IPS-NIHi7 (cell line): ENCODE results near the gene REM2.

Experiments used
- DNase-seq: peaks from one replicate; pipeline ENCODE4 v3.0.0; 2012; ENCODE audit warnings: mixed read lengths; ENCODE audit errors: extremely low spot score

Gene REM2

DNA sequence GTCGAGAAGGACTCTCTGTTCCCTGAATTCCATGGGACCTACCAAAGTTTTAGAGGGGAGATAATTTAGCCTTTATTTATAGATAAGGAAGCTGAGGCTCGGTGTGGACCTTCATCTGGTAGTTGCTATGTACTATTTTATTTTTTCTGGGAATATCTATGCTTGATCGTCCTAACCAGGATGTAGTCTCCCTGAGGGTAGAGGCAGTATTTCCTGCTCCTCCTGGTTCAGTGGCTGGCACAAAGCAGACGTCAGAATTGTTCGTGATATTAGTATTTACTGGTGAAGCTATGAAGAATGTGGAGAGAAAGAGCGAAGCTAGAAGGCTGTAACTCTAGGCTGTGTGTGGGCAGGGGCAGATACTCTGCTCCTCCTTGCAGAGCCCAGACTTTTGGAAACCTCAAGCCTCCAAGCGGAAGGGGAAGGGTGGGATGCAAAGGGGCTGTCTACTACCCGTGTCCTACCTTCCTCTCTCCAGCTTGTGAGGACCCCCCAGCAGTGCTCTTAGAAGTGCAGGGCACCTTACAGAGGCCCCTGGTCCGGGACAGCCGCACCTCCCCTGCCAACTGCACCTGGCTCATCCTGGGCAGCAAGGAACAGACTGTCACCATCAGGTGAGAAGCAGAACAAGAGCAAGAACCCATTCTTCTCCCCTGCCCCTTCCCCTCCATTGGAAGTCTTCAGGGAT lies 10.0 kb upstream of the REM2 start:
- no peak for DNase-seq

DNA sequence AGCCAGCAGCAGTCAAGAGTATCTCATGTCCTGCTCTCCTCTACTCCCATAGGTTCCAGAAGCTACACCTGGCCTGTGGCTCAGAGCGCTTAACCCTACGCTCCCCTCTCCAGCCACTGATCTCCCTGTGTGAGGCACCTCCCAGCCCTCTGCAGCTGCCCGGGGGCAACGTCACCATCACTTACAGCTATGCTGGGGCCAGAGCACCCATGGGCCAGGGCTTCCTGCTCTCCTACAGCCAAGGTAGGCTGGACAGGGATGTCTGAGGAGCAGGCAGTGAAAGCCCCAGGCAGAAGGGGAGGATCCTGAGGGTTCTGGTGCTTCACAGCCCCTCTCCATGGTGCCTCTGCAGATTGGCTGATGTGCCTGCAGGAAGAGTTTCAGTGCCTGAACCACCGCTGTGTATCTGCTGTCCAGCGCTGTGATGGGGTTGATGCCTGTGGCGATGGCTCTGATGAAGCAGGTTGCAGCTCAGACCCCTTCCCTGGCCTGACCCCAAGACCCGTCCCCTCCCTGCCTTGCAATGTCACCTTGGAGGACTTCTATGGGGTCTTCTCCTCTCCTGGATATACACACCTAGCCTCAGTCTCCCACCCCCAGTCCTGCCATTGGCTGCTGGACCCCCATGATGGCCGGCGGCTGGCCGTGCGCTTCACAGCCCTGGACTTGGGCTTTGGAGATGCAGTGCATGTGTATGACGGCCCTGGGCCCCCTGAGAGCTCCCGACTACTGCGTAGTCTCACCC lies 7.8 kb upstream of the REM2 start:
- DNase-seq, result no peak

DNA sequence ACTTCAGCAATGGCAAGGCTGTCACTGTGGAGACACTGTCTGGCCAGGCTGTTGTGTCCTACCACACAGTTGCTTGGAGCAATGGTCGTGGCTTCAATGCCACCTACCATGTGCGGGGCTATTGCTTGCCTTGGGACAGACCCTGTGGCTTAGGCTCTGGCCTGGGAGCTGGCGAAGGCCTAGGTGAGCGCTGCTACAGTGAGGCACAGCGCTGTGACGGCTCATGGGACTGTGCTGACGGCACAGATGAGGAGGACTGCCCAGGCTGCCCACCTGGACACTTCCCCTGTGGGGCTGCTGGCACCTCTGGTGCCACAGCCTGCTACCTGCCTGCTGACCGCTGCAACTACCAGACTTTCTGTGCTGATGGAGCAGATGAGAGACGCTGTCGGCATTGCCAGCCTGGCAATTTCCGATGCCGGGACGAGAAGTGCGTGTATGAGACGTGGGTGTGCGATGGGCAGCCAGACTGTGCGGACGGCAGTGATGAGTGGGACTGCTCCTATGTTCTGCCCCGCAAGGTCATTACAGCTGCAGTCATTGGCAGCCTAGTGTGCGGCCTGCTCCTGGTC lies 7.2 kb upstream of the REM2 start:
- no peak for DNase-seq

DNA sequence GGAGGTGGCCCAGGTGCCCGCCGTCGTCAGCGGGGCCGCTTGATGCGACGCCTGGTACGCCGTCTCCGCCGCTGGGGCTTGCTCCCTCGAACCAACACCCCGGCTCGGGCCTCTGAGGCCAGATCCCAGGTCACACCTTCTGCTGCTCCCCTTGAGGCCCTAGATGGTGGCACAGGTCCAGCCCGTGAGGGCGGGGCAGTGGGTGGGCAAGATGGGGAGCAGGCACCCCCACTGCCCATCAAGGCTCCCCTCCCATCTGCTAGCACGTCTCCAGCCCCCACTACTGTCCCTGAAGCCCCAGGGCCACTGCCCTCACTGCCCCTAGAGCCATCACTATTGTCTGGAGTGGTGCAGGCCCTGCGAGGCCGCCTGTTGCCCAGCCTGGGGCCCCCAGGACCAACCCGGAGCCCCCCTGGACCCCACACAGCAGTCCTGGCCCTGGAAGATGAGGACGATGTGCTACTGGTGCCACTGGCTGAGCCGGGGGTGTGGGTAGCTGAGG lies 6.0 kb upstream of the REM2 start:
- DNase-seq, result no peak

DNA sequence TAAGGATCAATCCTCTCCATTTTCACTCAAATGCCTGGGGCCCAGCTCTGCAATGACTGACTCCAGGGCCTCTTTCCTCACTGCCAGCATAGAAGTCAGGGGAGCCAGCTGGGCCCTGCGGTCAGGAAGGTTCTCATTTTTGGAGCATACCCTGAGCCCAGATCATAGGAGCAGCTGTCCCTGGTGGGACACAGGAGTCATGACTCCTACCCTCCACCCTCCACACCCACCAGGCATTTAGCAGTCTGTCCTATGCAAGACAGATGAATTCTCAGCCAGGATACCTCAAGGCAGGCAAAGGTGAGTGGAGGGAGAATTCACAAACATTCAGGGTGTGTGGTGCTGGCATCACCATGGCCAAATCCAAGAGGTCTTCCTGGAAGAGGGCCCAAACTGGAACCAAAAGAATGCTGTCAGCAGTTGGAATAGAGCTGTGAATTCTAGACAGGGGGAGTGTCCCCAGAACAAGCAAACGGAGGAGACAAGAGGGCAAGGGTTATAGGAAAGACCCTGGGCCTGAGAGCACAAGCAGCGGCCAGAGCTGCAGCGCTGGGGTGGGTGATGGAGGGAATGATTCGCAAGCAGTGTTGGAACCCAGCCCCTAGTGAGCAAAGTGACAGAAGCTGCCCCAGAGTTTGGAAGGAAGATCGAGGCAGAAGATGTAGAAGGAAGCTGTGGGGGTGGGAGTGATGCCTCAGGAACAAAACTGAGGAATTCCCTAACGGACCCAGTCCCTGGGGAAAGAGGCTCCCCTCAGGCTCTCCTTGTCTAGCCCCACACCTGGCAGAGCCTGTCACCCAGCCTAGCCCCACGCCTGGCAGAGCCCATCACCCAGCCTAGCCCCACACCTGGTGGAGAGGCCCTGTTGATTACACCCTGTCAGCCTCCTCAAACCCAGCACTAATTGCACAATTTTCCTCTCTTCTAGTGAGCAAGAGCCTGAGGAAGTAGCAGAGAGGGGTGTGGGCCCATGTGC lies 4.5 kb upstream of the REM2 start:
- DNase-seq, result no peak

DNA sequence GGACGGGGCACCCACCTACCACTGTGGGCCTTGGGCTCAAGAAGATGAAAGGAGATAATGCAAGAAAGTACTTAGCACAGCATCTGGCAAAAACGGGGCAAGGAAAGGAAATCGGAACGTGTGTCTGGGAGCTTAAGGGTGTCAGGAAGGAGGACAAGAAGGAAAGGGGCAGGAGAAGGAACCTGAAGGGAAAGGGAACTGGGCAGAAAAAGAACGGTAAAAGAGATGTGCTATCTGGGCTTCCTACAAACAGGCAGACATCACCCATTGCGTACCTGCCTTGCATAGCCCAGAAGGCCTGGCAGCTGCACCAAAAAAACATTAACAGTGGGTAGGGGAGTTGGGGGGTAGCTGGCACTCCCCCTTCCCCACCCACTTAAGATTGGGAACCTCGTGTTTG lies 958 bp upstream of the REM2 start:
- no peak for DNase-seq

DNA sequence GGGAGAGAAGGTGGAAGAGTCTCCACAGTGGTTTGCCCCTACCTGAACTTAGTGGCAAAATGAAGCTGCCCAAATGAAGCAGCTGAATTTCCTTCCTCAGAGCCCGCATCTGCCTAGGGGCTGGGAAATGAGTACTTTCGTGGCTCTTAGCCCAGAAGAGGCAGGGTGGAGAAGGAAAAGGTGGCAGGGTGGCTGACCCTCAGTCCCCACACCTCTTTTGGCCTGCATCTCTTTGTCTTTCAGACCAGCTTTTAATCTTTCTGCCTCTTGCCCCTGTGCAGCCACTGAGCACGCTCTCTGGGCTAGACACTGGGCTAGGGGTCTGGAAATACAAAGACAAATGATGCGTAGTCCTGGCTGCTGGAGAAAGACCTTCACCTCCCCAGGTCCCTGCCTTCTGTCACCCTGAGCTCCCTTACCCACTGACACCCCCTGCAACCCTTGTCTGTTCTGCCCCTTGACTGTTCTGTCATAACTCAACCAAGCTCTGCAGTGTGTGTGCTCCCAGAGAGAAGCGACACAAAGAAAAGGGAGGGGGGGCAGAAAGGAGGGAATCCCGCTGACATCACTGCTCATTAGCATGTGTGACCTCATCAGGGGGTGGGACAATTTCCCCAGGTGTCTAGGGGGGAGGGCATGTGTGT lies 371 bp upstream of the REM2 start:
- DNase-seq, result peak; percentile 80

DNA sequence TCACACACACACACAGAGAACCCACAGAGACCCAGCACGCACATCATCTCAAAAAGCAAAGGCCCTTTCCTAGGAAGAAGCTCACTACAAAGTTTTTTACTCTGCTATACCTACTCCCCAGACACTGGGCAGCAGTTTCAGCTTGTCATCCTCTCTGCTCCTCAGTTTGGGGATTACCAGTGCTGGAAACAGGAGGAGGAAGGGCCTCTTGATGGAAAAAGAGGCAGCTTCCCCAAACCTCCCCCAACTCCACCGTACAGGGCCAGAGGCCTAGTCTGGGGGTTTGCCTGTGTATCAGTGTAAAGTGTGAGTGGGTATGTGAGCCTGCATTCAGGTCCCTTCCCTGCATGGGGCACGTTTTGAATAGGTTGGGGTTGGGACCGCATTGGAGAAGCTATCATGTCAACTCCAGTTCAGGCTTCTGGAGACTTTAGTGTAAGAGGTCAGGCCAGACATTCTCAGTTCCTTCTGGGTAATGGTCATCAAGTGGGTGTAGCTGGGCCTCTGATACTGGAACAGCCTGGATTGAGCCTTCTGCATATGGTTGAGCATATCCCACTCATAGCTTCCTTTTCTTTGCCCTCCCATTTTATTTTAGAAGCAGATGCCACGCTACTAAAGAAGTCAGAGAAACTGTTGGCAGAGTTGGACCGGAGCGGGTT lies 1.2 kb downstream of the REM2 start:
- DNase-seq, result no peak

DNA sequence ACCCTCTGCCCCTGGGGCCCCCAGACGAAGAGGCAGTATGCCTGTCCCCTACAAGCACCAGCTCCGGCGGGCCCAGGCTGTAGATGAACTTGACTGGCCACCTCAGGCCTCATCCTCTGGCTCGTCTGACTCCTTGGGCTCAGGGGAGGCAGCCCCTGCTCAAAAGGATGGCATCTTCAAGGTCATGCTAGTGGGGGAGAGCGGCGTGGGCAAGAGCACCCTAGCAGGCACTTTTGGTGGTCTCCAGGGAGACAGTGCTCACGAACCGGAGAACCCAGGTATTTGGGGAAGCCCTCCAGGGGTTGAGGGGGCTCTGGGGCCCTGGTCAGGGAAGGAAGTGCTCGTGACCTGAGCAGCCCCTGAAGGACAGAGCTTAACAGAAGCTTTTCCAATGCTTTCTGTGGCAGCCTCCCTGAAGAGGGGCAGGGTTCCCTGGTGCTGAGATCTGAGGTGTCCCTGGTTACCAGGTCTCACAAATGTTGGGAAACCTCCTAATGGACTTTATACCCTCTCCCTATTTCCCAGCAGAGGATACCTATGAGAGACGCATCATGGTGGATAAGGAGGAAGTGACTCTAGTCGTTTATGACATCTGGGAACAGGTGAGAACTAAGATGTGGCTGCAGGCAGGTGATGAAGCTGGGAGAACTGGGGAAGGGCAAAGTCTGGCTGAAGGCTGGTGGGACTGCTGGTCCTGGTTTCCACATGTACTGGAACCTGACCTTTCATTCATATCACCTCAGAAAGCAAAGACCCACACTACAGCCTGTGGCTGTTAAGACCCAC lies 1.9 kb downstream of the REM2 start:
- DNase-seq, result no peak

DNA sequence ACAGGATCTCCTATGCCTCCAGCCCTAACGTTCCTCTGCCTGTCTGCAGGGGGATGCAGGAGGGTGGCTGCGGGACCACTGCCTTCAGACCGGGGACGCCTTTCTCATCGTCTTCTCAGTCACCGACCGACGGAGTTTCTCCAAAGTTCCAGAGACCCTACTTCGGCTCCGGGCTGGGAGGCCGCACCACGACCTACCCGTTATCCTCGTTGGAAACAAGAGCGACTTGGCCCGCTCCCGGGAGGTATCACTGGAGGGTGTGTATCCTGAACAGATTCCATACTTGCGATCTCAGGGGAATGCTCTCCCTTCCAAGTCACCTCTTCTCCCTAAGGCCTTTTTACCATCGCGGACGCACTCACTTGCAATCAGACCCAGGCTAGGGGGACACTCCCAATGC lies 3.0 kb downstream of the REM2 start:
- DNase-seq, result no peak

DNA sequence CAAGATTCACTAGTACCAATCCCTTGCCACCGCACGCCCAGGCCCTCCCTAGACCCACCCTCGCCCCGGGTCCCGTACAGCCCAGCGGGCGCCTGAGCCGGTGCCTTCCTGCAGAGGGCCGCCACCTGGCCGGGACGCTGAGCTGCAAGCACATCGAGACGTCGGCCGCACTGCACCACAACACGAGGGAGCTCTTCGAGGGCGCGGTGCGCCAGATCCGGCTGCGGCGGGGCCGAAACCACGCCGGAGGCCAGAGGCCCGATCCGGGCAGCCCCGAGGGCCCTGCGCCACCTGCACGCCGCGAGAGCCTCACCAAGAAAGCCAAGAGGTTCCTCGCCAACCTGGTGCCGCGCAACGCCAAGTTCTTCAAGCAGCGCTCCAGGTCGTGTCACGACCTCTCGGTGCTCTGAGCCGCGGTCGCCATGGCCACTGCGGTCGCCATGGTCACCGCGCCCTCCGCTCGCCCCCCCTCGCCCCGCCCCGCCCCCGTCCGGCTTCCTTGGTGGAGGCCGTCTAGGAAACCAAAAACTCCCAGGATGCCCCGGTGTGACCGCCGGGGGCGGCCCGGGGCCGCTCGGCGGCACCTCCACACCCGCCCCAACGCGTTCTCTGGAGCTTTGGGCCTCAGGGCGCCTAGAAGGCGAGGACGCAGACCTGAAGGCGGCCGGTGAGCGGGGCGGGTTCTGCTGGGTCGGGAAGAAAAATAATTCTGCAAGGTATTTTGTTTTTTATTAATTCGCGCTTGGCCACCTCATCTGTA lies 3.7 kb downstream of the REM2 start:
- DNase-seq, result peak; percentile 77

DNA sequence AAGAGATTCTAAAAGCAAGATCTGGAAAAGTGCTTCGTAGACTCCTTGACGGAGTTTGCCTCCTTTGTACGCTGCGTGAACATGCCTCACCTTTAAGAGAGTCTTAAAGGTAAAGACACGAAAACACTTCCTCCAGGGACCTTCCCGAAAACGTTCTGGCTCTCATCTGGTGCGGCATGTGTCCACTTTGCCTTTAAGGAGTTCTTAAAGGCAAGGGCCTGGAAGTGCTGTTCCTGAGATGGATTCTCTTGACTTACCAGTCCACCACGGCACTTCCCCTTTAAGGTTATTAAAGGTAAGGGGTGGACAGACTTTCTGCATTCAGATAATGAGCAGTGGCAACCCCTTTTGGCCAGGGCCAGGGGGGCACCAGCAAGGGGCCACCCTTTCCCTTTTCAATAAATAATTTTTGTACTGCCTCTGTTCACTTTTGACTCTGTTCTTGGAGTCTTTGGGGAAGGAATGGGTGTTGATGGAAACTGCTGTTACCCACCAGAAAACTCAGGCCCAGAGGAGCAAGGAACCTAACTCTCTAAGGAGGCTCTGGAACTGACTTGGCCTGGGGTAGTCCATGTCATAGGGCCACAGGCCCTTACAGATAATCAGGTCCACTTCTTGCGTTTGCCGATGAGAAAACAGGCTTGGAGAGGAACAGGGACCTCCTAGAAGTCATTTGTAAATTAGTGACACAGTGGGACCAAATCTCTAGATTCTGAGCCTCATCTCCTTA lies 4.4 kb downstream of the REM2 start:
- peak; percentile 77 for DNase-seq

DNA sequence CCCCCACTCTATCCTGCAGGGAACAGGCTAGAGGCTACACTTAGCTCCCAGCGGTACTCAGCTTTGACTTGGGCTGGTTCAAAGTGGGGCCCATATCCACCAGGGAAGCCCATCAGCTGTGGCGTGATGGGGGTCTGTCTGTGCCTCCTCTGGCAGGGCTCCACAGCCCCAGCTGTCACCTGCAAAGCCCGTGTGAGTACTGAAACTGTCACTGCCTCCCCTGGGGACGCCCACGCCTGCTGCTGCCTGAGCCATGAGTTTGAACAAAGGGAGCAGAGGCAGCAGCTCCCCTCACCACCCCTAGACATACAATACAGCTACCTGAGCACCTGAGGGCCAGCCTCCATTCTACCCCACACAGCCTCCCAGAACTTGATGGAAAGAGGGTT lies 5.0 kb downstream of the REM2 start:
- no peak for DNase-seq

DNA sequence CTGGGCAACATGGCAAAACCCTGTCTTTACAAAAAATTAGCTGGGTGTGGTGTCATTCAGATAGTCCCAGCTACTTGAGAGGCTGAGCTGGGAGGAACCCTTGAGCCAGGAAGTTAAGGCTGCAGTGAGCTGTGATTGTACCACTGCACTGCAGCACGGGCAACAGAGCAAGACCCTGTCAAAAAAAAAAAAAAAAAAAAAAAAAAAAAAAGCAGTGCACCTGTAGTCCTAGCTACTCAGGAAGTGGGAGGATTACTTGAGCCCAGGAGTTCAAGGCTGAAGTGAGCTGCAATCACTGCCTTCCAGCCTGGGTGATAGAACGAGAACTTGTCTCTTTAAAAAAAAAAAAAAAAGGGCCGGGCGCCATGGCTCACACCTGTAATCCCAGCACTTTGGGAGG lies 5.6 kb downstream of the REM2 start:
- DNase-seq, result no peak

DNA sequence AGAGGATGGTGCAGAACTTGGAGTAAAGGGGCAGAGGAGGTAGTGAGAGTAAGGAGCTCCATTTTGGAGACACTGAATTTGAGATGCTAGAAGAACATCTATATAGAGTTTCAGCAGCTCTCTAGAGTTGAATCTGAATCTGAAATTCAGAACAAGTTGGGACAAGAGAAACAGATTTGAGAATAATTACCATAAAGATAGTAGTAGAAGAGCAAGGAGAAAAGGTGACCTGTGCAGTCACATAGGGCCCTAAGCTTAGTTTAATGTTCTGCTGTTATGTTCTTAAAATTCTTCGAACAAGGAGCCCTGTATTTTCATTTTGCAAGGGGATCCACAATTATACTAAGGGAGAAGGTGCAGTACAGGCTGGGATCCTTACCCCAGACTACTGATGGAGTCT lies 7.4 kb downstream of the REM2 start:
- no peak for DNase-seq

DNA sequence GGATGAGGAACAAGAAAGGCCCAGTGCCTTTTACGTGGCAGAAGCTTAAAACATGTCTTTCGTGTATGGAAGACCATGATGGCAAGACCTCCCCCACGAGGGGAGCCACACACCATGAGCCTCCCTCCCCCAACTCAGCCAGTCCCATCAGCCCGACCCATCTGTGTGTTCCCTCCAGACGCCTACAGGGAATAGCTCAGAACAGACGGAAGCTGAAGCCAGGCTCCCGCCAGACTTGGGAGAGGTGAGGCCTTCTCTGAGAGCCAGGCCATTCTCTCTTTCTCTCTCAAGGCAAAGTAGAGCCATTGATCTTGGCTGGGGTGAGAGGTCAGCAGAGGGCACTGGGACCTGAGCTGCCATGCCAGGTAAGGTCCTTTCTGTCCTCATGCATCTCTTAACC lies 9.5 kb downstream of the REM2 start:
- no peak for DNase-seq

DNA sequence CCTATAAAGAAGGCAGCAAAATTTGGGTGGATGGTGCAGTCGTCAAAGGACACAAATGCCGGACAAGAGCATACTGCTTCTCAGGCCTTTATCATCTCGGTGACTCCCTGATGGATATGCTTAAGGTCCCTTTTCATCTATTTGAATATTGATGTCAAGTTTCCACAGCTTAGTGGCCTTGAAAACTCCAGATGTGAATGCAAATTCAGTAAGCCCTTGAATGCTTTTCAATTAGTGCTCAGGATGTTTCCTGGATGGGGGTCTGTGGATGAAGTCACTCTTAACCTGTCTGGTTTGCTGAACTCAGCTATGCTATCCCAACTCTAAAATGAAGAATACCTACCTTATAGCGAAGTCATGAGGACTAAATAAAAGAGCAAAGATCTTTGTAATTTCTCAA lies 10.7 kb downstream of the REM2 start:
- no peak for DNase-seq

DNA sequence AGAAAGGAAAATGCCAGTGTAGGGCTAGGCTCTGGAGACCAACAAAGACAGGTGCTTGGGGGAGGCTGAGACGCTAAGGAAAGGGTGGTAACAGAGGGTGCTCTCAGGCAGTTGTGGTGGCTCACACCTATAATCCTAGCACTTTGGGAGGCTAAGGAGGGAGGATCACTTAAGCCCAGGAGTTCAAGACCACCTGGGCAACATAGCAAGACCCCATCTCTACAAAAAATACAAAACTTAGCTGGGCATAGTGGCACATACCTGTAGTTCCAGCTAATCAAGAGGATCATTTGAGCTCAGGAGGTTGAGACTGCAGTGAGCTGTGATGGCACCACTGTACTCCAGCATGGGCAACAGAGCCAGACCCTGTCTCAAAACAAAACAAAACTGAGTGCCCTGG lies 12.4 kb downstream of the REM2 start:
- DNase-seq, result no peak

DNA sequence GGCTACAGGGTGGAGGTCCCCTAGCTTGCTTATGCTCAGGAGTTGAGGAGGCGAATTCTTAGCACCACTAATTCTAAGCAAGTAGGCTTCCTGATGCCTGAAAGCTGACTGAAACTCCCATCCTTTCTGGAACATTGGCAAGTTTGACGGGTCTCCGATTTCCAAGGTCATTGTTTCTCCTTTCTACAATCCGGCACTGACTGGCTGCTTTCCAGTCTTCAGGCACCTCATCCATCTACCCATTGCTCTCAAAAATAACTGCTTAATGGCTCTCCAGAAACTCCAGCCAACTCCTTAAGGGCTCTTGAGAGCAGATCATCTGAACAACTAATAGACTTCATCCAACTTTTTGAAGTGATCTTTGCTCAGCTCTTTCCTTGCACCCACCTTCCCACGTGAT lies 13.3 kb downstream of the REM2 start:
- DNase-seq, result no peak
